Measurements from ENCODE around the gene D2HGDH. TPM values are rescaled to one million over a fixed set of nuclear protein-coding genes. Genes with fewer than 3 reads are reported as not detected.
"Not testable (repeated sequence)": the region's sequence is repeated elsewhere in the genome, so short reads cannot be mapped to it uniquely, and the experiment has no call there.

Gene D2HGDH
- polyA plus RNA-seq, 1 donor from 2014 or later = 7.7 TPM

- peaks cover 0 to 3% (median 0%) of the 10 kb centered on the region in 3 donors for H3K9me3 Mint-ChIP-seq
- H3K36me3 Mint-ChIP-seq = peaks cover 20% of the 10 kb centered on the region
- peaks cover 0 to 7% (median 0%) of the 10 kb centered on the region in 3 donors for H3K4me1 Mint-ChIP-seq
- no peak overlapping the region for H3K27ac Mint-ChIP-seq
- H3K27me3 Mint-ChIP-seq = no peaks in the 10 kb centered on the region
- H3K4me3 Mint-ChIP-seq = no peak overlapping the region
Observed at GRCh38 chr2:241750076-241750840, 15.8 kb downstream of the D2HGDH start.

- Mint-ChIP-seq H3K27ac (no peak overlapping the region), H3K9me3 (peaks cover 0 to 3% (median 0%) of the 10 kb centered on the region in 3 donors), H3K4me1 (no peaks in the 10 kb centered on the region), H3K4me3 (no peak overlapping the region), H3K27me3 (no peaks in the 10 kb centered on the region), H3K36me3 (peaks cover 12% of the 10 kb centered on the region)
Observed at GRCh38 chr2:241751152-241751551, 16.7 kb downstream of the D2HGDH start.

- Mint-ChIP-seq H3K36me3 (peaks cover 11% of the 10 kb centered on the region), H3K27ac (no peak overlapping the region), H3K9me3 (peaks cover 0 to 3% (median 0%) of the 10 kb centered on the region in 3 donors), H3K27me3 (no peaks in the 10 kb centered on the region), H3K4me3 (no peak overlapping the region), H3K4me1 (no peaks in the 10 kb centered on the region)
Observed at GRCh38 chr2:241751776-241752175, 17.3 kb downstream of the D2HGDH start.

- Mint-ChIP-seq H3K27ac (no peak overlapping the region), H3K36me3 (peaks cover 10% of the 10 kb centered on the region), H3K27me3 (no peaks in the 10 kb centered on the region), H3K4me1 (no peaks in the 10 kb centered on the region), H3K9me3 (peaks cover 0 to 3% (median 0%) of the 10 kb centered on the region in 3 donors), H3K4me3 (no peak overlapping the region)
Observed at GRCh38 chr2:241752253-241752652, 17.8 kb downstream of the D2HGDH start.

- Mint-ChIP-seq H3K27ac (no peak overlapping the region), H3K27me3 (no peaks in the 10 kb centered on the region), H3K4me1 (no peaks in the 10 kb centered on the region), H3K4me3 (no peak overlapping the region), H3K36me3 (peaks cover 10% of the 10 kb centered on the region), H3K9me3 (peaks cover 0 to 3% (median 0%) of the 10 kb centered on the region in 3 donors)
Observed at GRCh38 chr2:241752689-241753276, 18.4 kb downstream of the D2HGDH start.

- no peak overlapping the region for H3K27ac Mint-ChIP-seq
- H3K4me1 Mint-ChIP-seq = no peaks in the 10 kb centered on the region
- no peaks in the 10 kb centered on the region for H3K27me3 Mint-ChIP-seq
- peaks cover 10% of the 10 kb centered on the region for H3K36me3 Mint-ChIP-seq
- H3K4me3 Mint-ChIP-seq = no peak overlapping the region
- H3K9me3 Mint-ChIP-seq = peaks cover 0 to 3% (median 0%) of the 10 kb centered on the region in 3 donors
Observed at GRCh38 chr2:241753493-241753892, 19.1 kb downstream of the D2HGDH start.

GRCh38 chr2:241754042-241754441 lies 19.6 kb downstream of the D2HGDH start:
- Mint-ChIP-seq H3K4me3 (no peak overlapping the region), H3K27me3 (no peaks in the 10 kb centered on the region), H3K9me3 (peaks cover 0 to 3% (median 0%) of the 10 kb centered on the region in 3 donors), H3K36me3 (peaks cover 10% of the 10 kb centered on the region), H3K4me1 (no peaks in the 10 kb centered on the region), H3K27ac (no peak overlapping the region)

GRCh38 chr2:241755166-241755565 lies 20.7 kb downstream of the D2HGDH start:
- no peaks in the 10 kb centered on the region for H3K27me3 Mint-ChIP-seq
- H3K4me3 Mint-ChIP-seq = no peak overlapping the region
- peaks cover 11% of the 10 kb centered on the region for H3K36me3 Mint-ChIP-seq
- no peak overlapping the region for H3K27ac Mint-ChIP-seq
- peaks cover 0 to 1% (median 0%) of the 10 kb centered on the region in 3 donors for H3K9me3 Mint-ChIP-seq
- H3K4me1 Mint-ChIP-seq = peaks cover 0 to 2% (median 0%) of the 10 kb centered on the region in 3 donors

GRCh38 chr2:241755777-241756176 lies 21.3 kb downstream of the D2HGDH start:
- H3K27ac Mint-ChIP-seq = no peak overlapping the region
- peaks cover 12% of the 10 kb centered on the region for H3K36me3 Mint-ChIP-seq
- no peaks in the 10 kb centered on the region for H3K27me3 Mint-ChIP-seq
- H3K4me3 Mint-ChIP-seq = no peak overlapping the region
- H3K9me3 Mint-ChIP-seq = peaks cover 0 to 4% (median 0%) of the 10 kb centered on the region in 3 donors
- peaks cover 0 to 2% (median under 1%) of the 10 kb centered on the region in 3 donors for H3K4me1 Mint-ChIP-seq

- H3K36me3 Mint-ChIP-seq = peaks cover 15% of the 10 kb centered on the region
- H3K4me3 Mint-ChIP-seq = no peak overlapping the region
- H3K9me3 Mint-ChIP-seq = peaks cover 0 to 4% (median 0%) of the 10 kb centered on the region in 3 donors
- H3K27me3 Mint-ChIP-seq = no peaks in the 10 kb centered on the region
- peaks cover 4 to 11% (median 8%) of the 10 kb centered on the region in 3 donors for H3K4me1 Mint-ChIP-seq
- H3K27ac Mint-ChIP-seq = peak overlapping the region; percentile 33 to 88 (median 64)
Observed at GRCh38 chr2:241759067-241759807, 24.8 kb downstream of the D2HGDH start.

GRCh38 chr2:241759893-241760292 lies 25.5 kb downstream of the D2HGDH start:
- not testable (repeated sequence) for H3K9me3 Mint-ChIP-seq, H3K27me3 Mint-ChIP-seq, H3K4me3 Mint-ChIP-seq
- Mint-ChIP-seq H3K4me1 (peaks cover 4 to 11% (median 8%) of the 10 kb centered on the region in 3 donors), H3K36me3 (peaks cover 14% of the 10 kb centered on the region), H3K27ac (peak overlapping the region in 2 of 3 donors; percentile 64 to 88)

GRCh38 chr2:241760301-241760771 lies 25.9 kb downstream of the D2HGDH start:
- peak overlapping the region in 2 of 3 donors; percentile 48 to 76 for H3K27ac Mint-ChIP-seq
- H3K4me3 Mint-ChIP-seq = no peak overlapping the region
- peaks cover 0 to 4% (median 0%) of the 10 kb centered on the region in 3 donors for H3K9me3 Mint-ChIP-seq
- H3K4me1 Mint-ChIP-seq = peaks cover 4 to 11% (median 8%) of the 10 kb centered on the region in 3 donors
- H3K36me3 Mint-ChIP-seq = peaks cover 13% of the 10 kb centered on the region
- no peaks in the 10 kb centered on the region for H3K27me3 Mint-ChIP-seq

- Mint-ChIP-seq H3K4me1 (peaks cover 4 to 11% (median 8%) of the 10 kb centered on the region in 3 donors), H3K27ac (peak overlapping the region in 2 of 3 donors; percentile 60), H3K36me3 (peaks cover 12% of the 10 kb centered on the region), H3K4me3 (peak overlapping the region in 1 of 4 donors; percentile 43), H3K9me3 (peaks cover 0 to 4% (median 0%) of the 10 kb centered on the region in 3 donors), H3K27me3 (no peaks in the 10 kb centered on the region)
Observed at GRCh38 chr2:241762321-241762932, 28.0 kb downstream of the D2HGDH start.

GRCh38 chr2:241762933-241763369 lies 28.5 kb downstream of the D2HGDH start:
- H3K27ac Mint-ChIP-seq = peak overlapping the region in 2 of 3 donors; percentile 60
- peak overlapping the region in 3 of 4 donors; percentile 6 to 48 (median 43) for H3K4me3 Mint-ChIP-seq
- H3K27me3 Mint-ChIP-seq = no peaks in the 10 kb centered on the region
- H3K36me3 Mint-ChIP-seq = peaks cover 10% of the 10 kb centered on the region
- peaks cover 0 to 4% (median 0%) of the 10 kb centered on the region in 3 donors for H3K9me3 Mint-ChIP-seq
- peaks cover 4 to 11% (median 8%) of the 10 kb centered on the region in 3 donors for H3K4me1 Mint-ChIP-seq

All from IgD-negative memory B cell (primary cell).